Panc1 (cell line): ENCODE data around the gene KCNQ4. TPM values are rescaled to one million over a fixed set of nuclear protein-coding genes. Genes with fewer than 3 reads are reported as not detected.

Experiments
- ATAC-seq: fragments of 200-7000 bp; cut with Tn5 transposase; 2 replicates; pipeline ENCODE4 v1.9.1; 2020; ENCODE audit warnings: mild to moderate bottlenecking, moderate library complexity
- BruUV-seq: library from RNA; stranded (reverse); fragments of 400-500 nt; replicated peaks from 2 replicates; lab custom pipeline; 2021; lab: Mats Ljungman, UMichigan
- CTCF ChIA-PET: fragments of 300-600 bp; sonication (Branson Sonifier 250); formaldehyde crosslinking; loops from one replicate; lab custom pipeline; 2022; ENCODE audit warnings: antibody characterized with exemption; lab: Charles Lee
- POLR2A ChIA-PET: fragments of 300-600 bp; sonication (Branson Sonifier 250); formaldehyde crosslinking; loops from one replicate; lab custom pipeline; 2022; ENCODE audit warnings: antibody characterized with exemption; lab: Charles Lee
- DNase-seq: peaks from one replicate; pipeline ENCODE4 v3.0.0-alpha.2; 2010; ENCODE audit warnings: low read depth, low spot score
- H3K27ac ChIP-seq: 2 replicates; pipeline ENCODE4 v1.5.1; 2011; ENCODE audit warnings: mild to moderate bottlenecking, low read length, inconsistent platforms
- H3K27me3 ChIP-seq: fragments of 200-500 bp; sonication (Bioruptor generic); 2 replicates; pipeline ENCODE4 v1.6.0; 2014; ENCODE audit warnings: low read length, inconsistent platforms; ENCODE audit not compliant: control insufficient read depth, insufficient read depth
- H3K36me3 ChIP-seq: fragments of 200-500 bp; sonication (Bioruptor generic); 2 replicates; pipeline ENCODE4 v1.5.1; 2014; ENCODE audit warnings: inconsistent platforms, mild to moderate bottlenecking, low read length, moderate library complexity; ENCODE audit not compliant: control insufficient read depth, insufficient read depth
- H3K4me1 ChIP-seq: 2 replicates; pipeline ENCODE4 v1.5.1; 2011; ENCODE audit warnings: inconsistent platforms, mild to moderate bottlenecking, low read length, moderate library complexity; ENCODE audit not compliant: control insufficient read depth, insufficient read depth
- H3K4me3 ChIP-seq, 2 experiments: 2 replicates each; pipeline ENCODE4 v1.5.1; 2011 to 2012; ENCODE audit warnings: low read depth in 2 of 2, low read length in 2 of 2, mild to moderate bottlenecking in 2 of 2, inconsistent platforms in 1 of 2, moderate library complexity in 1 of 2
- H3K9me3 ChIP-seq: fragments of 200-500 bp; sonication (Bioruptor generic); 2 replicates; pipeline ENCODE4 v1.5.1; 2014; ENCODE audit warnings: low read depth, mild to moderate bottlenecking, inconsistent platforms, low read length, moderate library complexity; ENCODE audit not compliant: control insufficient read depth, insufficient read depth
- POLR2AphosphoS5 ChIP-seq: IDR thresholded peaks from 2 replicates; pipeline ENCODE4 v1.6.1; 2012; ENCODE audit warnings: mild to moderate bottlenecking, low read depth, low read length, moderate library complexity
- SIN3A ChIP-seq: IDR thresholded peaks from 2 replicates; pipeline ENCODE4 v1.6.1; 2012; ENCODE audit warnings: low read depth, mild to moderate bottlenecking, low read length, moderate library complexity, borderline replicate concordance; ENCODE audit not compliant: insufficient read depth
- TCF7L2 ChIP-seq: IDR thresholded peaks from 2 replicates; pipeline ENCODE4 v1.6.1; 2011; ENCODE audit warnings: mild to moderate bottlenecking, low read depth, low read length, inconsistent platforms
- in situ Hi-C: cut with HindIII; loops from 2 replicates; pipeline ENCODE4 v1.10.0; 2016; ENCODE audit warnings: low sequenced_read_pairs, low pct_unique_long_range_greater_than_20kb
- intact Hi-C: fragments of 100-400 bp; cut with micrococcal nuclease; formaldehyde crosslinking; loops from one replicate; pipeline ENCODE4 v1.10.0; 2022; ENCODE audit not compliant: unreplicated experiment
- total RNA-seq: library from RNA; stranded (reverse); gene quantifications from one replicate; pipeline ENCODE4 v1.2.1, GENCODE V29; 2021; ENCODE audit not compliant: unreplicated experiment
- TF ChIP-seq, protein P1 (sequence below), 2 experiments: IDR thresholded peaks; 2 replicates each; pipeline ENCODE4 v1.6.1; 2011 to 2012; ENCODE audit warnings: low read depth in 2 of 2, control low read depth in 1 of 2, low read length in 1 of 2, mild to moderate bottlenecking in 1 of 2, moderate library complexity in 1 of 2; ENCODE audit not compliant: insufficient read depth in 1 of 2
- TF ChIP-seq, protein P2 (sequence below): fragments of 450-650 bp; IDR thresholded peaks from 2 replicates; pipeline ENCODE4 v1.5.1; 2017; ENCODE audit warnings: mild to moderate bottlenecking

KCNQ4 gene
- total RNA-seq, 1 experiment from 2014 or later, result 2.6 TPM

DNA sequence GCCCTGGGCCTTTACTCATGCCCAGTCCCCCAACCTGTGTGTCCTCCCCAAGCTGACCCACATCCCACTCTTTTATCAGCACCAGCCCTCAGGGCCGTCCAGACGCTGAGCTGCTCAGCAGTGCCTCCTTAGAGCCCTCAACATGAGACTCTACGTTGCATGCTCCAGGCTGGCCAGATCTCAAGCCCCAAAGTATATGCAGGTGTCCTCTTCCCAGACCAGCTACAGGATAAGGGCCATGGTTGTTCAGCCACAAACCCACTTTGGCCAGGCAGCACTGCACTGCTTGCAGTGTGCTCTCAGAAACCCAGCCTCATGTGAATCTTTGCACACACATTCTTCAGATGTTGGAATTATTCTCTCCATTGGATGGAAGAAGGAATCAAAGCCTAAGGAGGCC is 72.5 kb downstream of the KCNQ4 start:
- no peaks in the 10 kb centered on the region for H3K36me3 ChIP-seq
- DNase-seq, result no peak
- H3K27ac ChIP-seq, result no peak overlapping the region
- intact Hi-C loops, result no loop called here
- ChIA-PET CTCF (interaction anchor here (0.6 to 1.7 kb wide), 3 partner anchors 69 to 114 kb away, joined by 4 to 20 read pairs (median 6); no protein-coding TSS in a partner anchor), POLR2A (interaction anchor here (0.6 kb wide), 1 partner anchor 40 kb away, joined by 13 read pairs; no protein-coding TSS in a partner anchor)
- no peak overlapping the region for H3K4me3 ChIP-seq
- no TSS peak for BruUV-seq
- in situ Hi-C loops, result no loop called here
- ATAC-seq, result no peak
- no peaks in the 10 kb centered on the region for H3K9me3 ChIP-seq
- no peaks in the 10 kb centered on the region for H3K27me3 ChIP-seq
- peaks cover 25% of the 10 kb centered on the region for H3K4me1 ChIP-seq
- TF ChIP-seq, protein P1, sequence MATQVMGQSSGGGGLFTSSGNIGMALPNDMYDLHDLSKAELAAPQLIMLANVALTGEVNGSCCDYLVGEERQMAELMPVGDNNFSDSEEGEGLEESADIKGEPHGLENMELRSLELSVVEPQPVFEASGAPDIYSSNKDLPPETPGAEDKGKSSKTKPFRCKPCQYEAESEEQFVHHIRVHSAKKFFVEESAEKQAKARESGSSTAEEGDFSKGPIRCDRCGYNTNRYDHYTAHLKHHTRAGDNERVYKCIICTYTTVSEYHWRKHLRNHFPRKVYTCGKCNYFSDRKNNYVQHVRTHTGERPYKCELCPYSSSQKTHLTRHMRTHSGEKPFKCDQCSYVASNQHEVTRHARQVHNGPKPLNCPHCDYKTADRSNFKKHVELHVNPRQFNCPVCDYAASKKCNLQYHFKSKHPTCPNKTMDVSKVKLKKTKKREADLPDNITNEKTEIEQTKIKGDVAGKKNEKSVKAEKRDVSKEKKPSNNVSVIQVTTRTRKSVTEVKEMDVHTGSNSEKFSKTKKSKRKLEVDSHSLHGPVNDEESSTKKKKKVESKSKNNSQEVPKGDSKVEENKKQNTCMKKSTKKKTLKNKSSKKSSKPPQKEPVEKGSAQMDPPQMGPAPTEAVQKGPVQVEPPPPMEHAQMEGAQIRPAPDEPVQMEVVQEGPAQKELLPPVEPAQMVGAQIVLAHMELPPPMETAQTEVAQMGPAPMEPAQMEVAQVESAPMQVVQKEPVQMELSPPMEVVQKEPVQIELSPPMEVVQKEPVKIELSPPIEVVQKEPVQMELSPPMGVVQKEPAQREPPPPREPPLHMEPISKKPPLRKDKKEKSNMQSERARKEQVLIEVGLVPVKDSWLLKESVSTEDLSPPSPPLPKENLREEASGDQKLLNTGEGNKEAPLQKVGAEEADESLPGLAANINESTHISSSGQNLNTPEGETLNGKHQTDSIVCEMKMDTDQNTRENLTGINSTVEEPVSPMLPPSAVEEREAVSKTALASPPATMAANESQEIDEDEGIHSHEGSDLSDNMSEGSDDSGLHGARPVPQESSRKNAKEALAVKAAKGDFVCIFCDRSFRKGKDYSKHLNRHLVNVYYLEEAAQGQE (IDR thresholded peaks at IDR 0.05; ENCODE audit: insufficient read depth in 1 of 2, low read depth in 2 of 2, low read length in 1 of 2), result no peak
- no peak for TF ChIP-seq TCF7L2
- no peak for TF ChIP-seq SIN3A
- TF ChIP-seq, protein P2, sequence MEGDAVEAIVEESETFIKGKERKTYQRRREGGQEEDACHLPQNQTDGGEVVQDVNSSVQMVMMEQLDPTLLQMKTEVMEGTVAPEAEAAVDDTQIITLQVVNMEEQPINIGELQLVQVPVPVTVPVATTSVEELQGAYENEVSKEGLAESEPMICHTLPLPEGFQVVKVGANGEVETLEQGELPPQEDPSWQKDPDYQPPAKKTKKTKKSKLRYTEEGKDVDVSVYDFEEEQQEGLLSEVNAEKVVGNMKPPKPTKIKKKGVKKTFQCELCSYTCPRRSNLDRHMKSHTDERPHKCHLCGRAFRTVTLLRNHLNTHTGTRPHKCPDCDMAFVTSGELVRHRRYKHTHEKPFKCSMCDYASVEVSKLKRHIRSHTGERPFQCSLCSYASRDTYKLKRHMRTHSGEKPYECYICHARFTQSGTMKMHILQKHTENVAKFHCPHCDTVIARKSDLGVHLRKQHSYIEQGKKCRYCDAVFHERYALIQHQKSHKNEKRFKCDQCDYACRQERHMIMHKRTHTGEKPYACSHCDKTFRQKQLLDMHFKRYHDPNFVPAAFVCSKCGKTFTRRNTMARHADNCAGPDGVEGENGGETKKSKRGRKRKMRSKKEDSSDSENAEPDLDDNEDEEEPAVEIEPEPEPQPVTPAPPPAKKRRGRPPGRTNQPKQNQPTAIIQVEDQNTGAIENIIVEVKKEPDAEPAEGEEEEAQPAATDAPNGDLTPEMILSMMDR, result no peak
- TF ChIP-seq POLR2AphosphoS5, result no peak

DNA sequence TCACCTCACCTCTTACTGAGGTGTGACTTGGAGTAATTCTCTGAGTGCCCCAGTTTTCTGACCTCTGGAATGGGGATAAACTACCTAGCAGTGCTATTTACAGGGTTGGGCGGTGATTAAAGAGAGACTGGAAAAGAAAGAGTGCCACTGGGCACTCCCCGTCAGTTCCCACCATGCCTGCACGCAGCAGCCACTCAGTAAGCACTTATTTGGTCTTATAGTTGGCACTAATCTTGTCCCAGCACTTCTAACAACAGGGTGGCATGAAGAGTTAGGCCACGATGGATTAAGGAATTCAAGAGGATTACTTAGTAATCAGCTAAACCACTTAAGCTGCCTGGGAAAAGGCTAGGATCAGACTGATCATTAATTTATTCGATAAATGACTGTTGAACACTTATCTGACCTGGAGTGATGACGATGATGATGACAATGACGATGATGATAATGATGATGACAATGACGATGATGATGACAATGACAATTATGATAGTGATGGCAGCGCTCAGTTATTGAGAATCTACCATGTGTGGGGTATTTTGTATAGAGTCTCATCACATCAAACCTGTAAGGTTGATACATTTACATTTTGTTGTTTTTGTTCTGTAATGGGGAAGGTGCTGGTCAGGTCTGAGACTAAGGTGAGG is 73.2 kb downstream of the KCNQ4 start:
- no peaks in the 10 kb centered on the region for H3K9me3 ChIP-seq
- H3K27me3 ChIP-seq, result no peaks in the 10 kb centered on the region
- CTCF ChIA-PET, result interaction anchor here (1.7 kb wide), 1 partner anchor 93 kb away, joined by 6 read pairs; no protein-coding TSS in a partner anchor
- TF ChIP-seq POLR2AphosphoS5, result no peak
- TF ChIP-seq, protein P1 (IDR thresholded peaks at IDR 0.05; ENCODE audit: insufficient read depth in 1 of 2, low read depth in 2 of 2, low read length in 1 of 2), result no peak
- TF ChIP-seq, protein P2, result no peak
- no peak for TF ChIP-seq SIN3A
- TF ChIP-seq TCF7L2, result no peak
- POLR2A ChIA-PET, result no interaction called here
- peaks cover 25% of the 10 kb centered on the region for H3K4me1 ChIP-seq
- no TSS peak for BruUV-seq
- DNase-seq (no peak), ATAC-seq (no peak)
- in situ Hi-C loops (no loop called here), intact Hi-C loops (no loop called here)
- no peak overlapping the region for H3K27ac ChIP-seq
- no peak overlapping the region for H3K4me3 ChIP-seq
- H3K36me3 ChIP-seq, result no peaks in the 10 kb centered on the region
